H1 (cell line): ENCODE data around the gene ZNF808.

Experiments used
- POLR2A ChIP-seq, 2 experiments: IDR thresholded peaks; 1 replicate in 1 of 2; 2 replicates in 1 of 2; pipeline ENCODE4 v1.6.1; 2011; ENCODE audit warnings: low read depth in 2 of 2, low read length in 2 of 2, mild to moderate bottlenecking in 2 of 2; ENCODE audit errors: control extremely low read depth in 1 of 2
- TAF1 ChIP-seq: IDR thresholded peaks from 2 replicates; pipeline ENCODE4 v1.6.1; 2011; ENCODE audit warnings: mild to moderate bottlenecking, low read depth, low read length

DNA sequence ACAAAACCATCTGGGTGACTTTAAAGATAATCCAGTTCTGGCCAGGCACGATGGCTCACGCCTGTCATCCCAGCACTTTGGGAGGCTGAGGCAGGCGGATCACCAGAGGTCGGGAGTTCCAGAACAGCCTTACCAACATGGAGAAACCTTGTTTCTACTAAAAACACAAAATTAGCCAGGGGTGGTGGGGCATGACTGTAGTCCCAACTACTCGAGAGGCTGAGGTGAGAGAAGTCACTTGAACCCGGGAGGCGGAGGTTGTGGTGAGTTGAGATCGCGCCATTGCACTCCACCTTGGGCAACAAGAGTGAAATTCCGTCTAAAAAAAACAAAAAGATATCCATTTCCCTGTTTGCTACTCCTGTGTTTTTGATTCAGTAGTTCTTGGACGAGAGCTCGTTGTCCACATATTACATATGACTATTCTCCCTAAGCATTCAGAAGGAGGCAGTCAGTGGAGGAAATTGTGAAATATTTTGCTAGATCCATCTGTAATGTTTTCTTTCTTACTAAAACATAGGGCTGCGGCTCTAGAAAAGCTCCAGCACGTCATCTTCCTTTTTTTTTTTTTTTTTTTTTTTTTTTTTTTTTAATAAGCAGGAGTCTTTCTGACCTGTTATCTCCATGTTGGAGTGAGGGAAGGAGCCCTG, 76.2 kb downstream of the ZNF808 start:
- TF ChIP-seq TAF1 (no peak), POLR2A (IDR thresholded peaks at IDR 0.05; ENCODE audit: control extremely low read depth in 1 of 2, low read depth in 2 of 2, low read length in 2 of 2) (no peak)
